ENCODE data around the gene SVIP.

- TF ChIP-seq CTCF (IDR thresholded peaks at IDR 0.05), result no peak
- no peak for TF ChIP-seq POLR2A (IDR thresholded peaks at IDR 0.05)
These were observed 32.6 kb downstream of the SVIP start for GRCh38 chr11:22797047-22797446.

Data from right lobe of liver (tissue), 4 donors.